Activated naive CD8-positive, alpha-beta T cell treated with anti-CD3 and anti-CD28 coated beads, Interleukin-2, amount 10 ng/mL, durations not matched to agents 7 days and 5 days (primary cell): ENCODE measurements around the gene HNRNPLL. TPM values are rescaled to one million over a fixed set of nuclear protein-coding genes. Genes with fewer than 3 reads are reported as not detected.
"Not testable (repeated sequence)": the region's sequence is repeated elsewhere in the genome, so short reads cannot be mapped to it uniquely, and the experiment has no call there.

Experiments used
- ATAC-seq: fragments of 150-1000 bp; cut with Tn5 transposase; one replicate; pipeline ENCODE4 v1.10.0; 2021; ENCODE audit warnings: low read depth, moderate library complexity
- POLR2A ChIA-PET: fragments of 350-600 bp; sonication (Branson Sonifier 250); formaldehyde crosslinking; loops from one replicate; lab custom pipeline; 2021; ENCODE audit warnings: antibody characterized with exemption; lab: Charles Lee
- DNase-seq: peaks from one replicate; pipeline ENCODE4 v3.0.0; 2021
- H3K27ac Mint-ChIP-seq: one replicate; pipeline ENCODE4 v1.8.0; 2022; ENCODE audit warnings: mild to moderate bottlenecking, mixed read lengths
- H3K27me3 Mint-ChIP-seq: one replicate; pipeline ENCODE4 v1.8.0; 2022; ENCODE audit warnings: mild to moderate bottlenecking, moderate library complexity, mixed read lengths
- H3K36me3 Mint-ChIP-seq: one replicate; pipeline ENCODE4 v1.8.0; 2021; ENCODE audit warnings: mild to moderate bottlenecking, mixed read lengths
- H3K4me1 Mint-ChIP-seq: one replicate; pipeline ENCODE4 v1.8.0; 2021; ENCODE audit warnings: mixed read lengths
- H3K4me3 Mint-ChIP-seq: one replicate; pipeline ENCODE4 v1.8.0; 2022; ENCODE audit warnings: mild to moderate bottlenecking, moderate library complexity, mixed read lengths
- H3K9me3 Mint-ChIP-seq: one replicate; pipeline ENCODE4 v1.8.0; 2021; ENCODE audit warnings: mixed read lengths
- total RNA-seq, 2 experiments: library from RNA; stranded (reverse); gene quantifications; one replicate each; pipeline ENCODE4 v1.2.3, GENCODE V29; 2021

The HNRNPLL gene
- total RNA-seq = 10 to 100 TPM; 50.5 to 63.0 TPM

DNA sequence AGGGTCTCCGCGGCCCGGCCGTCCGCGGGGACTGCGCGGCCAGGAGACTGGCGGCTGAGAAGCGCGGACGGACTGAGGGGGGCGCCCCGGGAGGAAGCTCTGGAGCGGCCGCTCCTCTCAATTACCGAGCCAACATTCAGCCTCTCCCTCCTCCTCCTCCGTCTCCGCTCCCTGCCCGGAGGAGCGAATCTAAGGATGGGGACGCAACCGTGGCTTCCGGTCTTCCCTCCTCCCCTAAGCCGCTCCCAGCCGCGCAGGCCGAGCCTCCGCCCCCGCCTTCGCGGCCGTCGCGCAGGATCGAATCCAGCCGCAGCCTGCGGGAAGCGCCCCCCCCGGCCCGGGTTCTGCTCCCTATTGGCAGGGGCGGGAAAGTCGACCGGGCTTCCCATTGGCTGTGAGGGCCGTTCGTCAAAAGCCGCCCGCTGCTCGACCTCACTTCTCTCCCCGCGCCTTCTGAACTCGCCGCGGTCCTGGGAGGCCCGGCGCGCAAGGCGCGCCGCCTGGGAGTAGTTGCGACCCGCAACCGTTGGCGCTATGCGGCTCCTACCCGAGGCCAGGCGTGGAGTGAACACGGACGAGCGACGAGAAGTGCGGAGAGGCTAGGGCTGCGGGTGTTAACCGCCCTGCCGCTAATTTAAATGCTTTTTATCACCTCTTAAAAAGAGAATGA lies at the start of gene HNRNPLL:
TSS of gene HNRNPLL (minus strand) at position 197 of the 670 bp plus-strand sequence. CDS start 302 bp downstream, outside the sequence.
- H3K9me3 Mint-ChIP-seq = no peaks in the 10 kb centered on the region
- peak within 1 kb of the TSS; percentile 94 for H3K4me3 Mint-ChIP-seq

GRCh38 chr2:38650717-38651116 lies 48.0 kb upstream of the HNRNPLL start:
- DNase-seq = no peak
- ATAC-seq = no peak
- Mint-ChIP-seq H3K9me3 (peaks cover 7% of the 10 kb centered on the region), H3K27ac (no peak overlapping the region), H3K4me1 (peaks cover 46% of the 10 kb centered on the region), H3K4me3 (no peak overlapping the region), H3K36me3 (peaks cover 16% of the 10 kb centered on the region), H3K27me3 (no peaks in the 10 kb centered on the region)
- POLR2A ChIA-PET = interaction anchor here (1.2 to 5.9 kb wide), 3 partner anchors 9 to 69 kb away, joined by 3 to 76 read pairs (median 5); partner anchors contain the start of gene GALM

More for the DNA sequence above, at the start of gene HNRNPLL:
- Mint-ChIP-seq H3K27ac (peak within 1 kb of the TSS; percentile 90), H3K4me1 (peaks cover 40% of the 10 kb centered on the region), H3K36me3 (peaks cover 7% of the 10 kb centered on the region), H3K27me3 (no peaks in the 10 kb centered on the region)
- DNase-seq = peak; percentile 96
- POLR2A ChIA-PET = interaction anchor here (0.6 to 4.7 kb wide), 18 partner anchors 12 to 148 kb away, joined by 3 to 57 read pairs (median 4); partner anchors contain the start of genes GALM and SRSF7
- peak; percentile 86 for ATAC-seq

DNA sequence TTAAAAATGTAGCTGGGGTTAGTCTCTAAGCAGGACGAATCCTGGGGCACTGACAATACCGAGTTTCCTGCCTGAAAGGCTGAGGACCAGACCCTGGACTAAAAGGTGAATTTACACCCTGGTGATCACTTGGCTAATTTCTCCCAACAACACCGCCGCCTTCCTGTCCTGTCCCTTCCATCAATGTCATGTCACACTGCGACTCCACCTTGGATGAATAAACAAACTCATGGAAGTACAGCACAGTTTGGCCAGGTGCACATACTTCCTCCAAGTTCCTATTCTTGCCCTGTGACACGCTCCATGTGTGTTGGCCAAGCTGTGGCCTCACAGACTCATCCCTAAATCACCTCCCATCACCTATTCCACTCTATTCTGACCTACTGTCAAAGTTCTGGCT lies 47.3 kb upstream of the HNRNPLL start:
- H3K9me3 Mint-ChIP-seq = peaks cover 7% of the 10 kb centered on the region
- no peak overlapping the region for H3K27ac Mint-ChIP-seq
- ATAC-seq (no peak), DNase-seq (no peak)
- H3K4me1 Mint-ChIP-seq = peaks cover 43% of the 10 kb centered on the region
- POLR2A ChIA-PET = interaction anchor here (1.6 to 5.9 kb wide), 2 partner anchors 15 to 68 kb away, joined by 5 to 76 read pairs; partner anchors contain the start of gene GALM
- no peak overlapping the region for H3K4me3 Mint-ChIP-seq
- no peaks in the 10 kb centered on the region for H3K27me3 Mint-ChIP-seq
- H3K36me3 Mint-ChIP-seq = peaks cover 16% of the 10 kb centered on the region

- no peak overlapping the region for H3K27ac Mint-ChIP-seq
- no peak for ATAC-seq
- peaks cover 7% of the 10 kb centered on the region for H3K9me3 Mint-ChIP-seq
- no peak overlapping the region for H3K4me3 Mint-ChIP-seq
- POLR2A ChIA-PET = no interaction called here
- peaks cover 40% of the 10 kb centered on the region for H3K4me1 Mint-ChIP-seq
- no peaks in the 10 kb centered on the region for H3K27me3 Mint-ChIP-seq
- DNase-seq = no peak
- H3K36me3 Mint-ChIP-seq = peaks cover 16% of the 10 kb centered on the region
These were observed 46.5 kb upstream of the HNRNPLL start for GRCh38 chr2:38649176-38649728.

DNA sequence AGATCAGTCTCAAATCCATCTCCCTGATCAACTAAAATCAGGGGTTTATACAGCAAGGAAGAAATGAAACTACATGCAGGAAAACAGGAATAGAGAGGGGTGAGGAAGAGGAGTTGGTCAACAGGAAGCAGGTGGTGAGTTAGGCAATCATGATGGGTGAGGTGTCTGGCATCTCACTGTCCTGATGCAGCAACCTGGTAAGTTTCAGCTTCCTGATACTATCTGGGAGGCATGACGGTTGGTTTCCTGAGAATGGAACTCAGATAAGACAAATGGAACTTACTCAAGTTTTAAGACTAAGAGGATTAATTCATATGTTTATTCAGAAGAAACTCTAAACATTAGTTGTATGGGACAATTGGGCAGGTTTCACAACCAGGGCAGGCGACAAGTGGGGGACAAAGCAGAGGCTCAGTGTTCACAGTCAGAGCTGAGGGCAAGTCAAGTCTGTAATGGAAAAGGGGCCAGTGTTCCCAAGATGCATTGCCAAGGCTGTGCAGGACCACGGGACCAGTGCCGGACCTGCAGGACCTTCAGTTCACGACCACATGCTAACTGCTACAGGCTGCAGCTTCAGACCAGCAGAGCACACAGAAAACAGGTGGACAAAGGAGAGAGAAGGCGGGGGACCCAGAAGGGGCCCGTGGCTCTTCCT lies 45.5 kb upstream of the HNRNPLL start:
- no peak for DNase-seq
- peak overlapping the region; percentile 29 for H3K4me3 Mint-ChIP-seq
- H3K36me3 Mint-ChIP-seq = peaks cover 20% of the 10 kb centered on the region
- ATAC-seq = no peak
- H3K27ac Mint-ChIP-seq = peak overlapping the region; percentile 74
- POLR2A ChIA-PET = interaction anchor here (1.0 kb wide), 1 partner anchor 18 kb away, joined by 3 read pairs; the partner anchor contains the start of gene GALM
- peaks cover 35% of the 10 kb centered on the region for H3K4me1 Mint-ChIP-seq
- H3K9me3 Mint-ChIP-seq = peaks cover 7% of the 10 kb centered on the region
- H3K27me3 Mint-ChIP-seq = no peaks in the 10 kb centered on the region

DNA sequence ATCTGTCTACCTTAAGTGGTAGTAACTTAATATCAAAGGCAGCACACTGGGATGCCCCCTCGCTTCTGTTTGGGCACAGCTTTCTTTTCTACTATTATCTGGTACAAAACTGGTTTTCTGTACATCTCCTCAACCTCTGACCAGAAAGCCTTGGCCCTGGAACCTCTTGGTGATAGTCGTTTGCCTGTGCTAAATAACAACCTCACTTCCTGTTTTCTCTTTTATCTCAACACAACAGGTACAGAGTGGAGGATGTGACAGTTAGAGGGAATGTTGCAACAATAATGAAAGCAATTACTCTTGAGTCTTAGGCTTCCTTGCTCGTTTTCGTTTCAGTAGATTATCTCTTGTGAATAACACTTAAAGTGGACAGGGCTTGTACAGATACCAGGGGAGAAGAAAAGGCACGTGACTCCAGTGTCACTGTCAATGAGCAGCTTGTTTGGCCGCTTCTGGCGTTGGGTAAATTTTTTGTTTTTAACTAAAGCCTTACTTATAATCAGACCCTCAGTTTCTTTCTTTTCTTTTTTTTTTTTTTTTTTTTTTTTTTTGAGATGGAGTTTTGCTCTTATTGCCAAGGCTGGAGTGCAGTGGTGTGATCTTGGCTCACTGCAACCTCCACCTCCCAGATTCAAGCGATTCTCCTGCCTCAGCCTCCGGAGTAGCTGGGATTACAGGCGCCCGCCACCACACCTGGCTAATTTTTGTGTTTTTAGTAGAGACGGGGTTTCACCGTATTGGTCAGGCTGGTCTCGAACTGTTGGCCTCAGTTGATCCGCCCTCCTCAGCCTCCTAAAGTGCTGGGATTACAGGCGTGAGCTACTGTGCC lies 41.2 kb upstream of the HNRNPLL start:
- H3K27ac Mint-ChIP-seq = peak overlapping the region; percentile 87
- not testable (repeated sequence) for H3K9me3 Mint-ChIP-seq, DNase-seq, H3K27me3 Mint-ChIP-seq
- peak; percentile 88 for ATAC-seq
- peaks cover 17% of the 10 kb centered on the region for H3K36me3 Mint-ChIP-seq
- POLR2A ChIA-PET = interaction anchor here (1.1 to 1.7 kb wide), 3 partner anchors 9 to 23 kb away, joined by 3 to 9 read pairs (median 7); no protein-coding TSS in a partner anchor
- peak overlapping the region; percentile 75 for H3K4me3 Mint-ChIP-seq
- H3K4me1 Mint-ChIP-seq = peaks cover 33% of the 10 kb centered on the region

DNA sequence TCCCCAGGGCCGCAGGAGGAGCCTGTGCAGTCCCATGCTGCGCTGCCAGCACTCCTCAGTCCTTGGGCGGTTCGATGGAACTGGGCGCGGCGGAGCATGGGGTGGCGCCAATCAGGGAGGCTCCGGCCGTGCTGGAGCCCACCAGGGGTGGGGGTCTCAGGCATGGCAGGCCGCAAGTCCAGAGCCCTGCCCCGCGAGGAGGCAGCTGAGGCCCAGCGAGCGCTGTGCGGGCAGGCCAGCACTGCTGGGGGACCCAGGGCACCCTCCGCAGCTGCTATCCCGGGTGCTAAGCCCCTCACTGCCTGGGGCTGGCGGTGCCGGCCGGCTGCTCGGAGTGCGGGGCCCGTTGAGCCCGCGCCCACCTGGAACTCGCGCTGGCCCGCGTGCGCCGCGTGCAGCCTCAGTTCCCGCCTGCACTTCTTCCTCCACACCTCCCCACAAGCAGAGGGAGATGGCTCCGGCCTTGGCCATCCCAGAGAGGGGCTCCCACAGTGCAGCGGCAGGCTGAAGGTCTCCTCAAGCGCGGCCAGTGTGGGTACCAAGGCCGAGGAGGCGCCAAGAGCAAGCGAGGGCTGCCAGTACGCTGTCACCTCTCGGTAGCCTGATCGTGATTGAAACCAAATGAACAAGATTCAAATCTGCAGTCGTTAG lies 40.4 kb upstream of the HNRNPLL start:
- no peaks in the 10 kb centered on the region for H3K27me3 Mint-ChIP-seq
- no peak for ATAC-seq
- POLR2A ChIA-PET = interaction anchor here (1.7 to 2.2 kb wide), 2 partner anchors 9 to 24 kb away, joined by 6 to 9 read pairs; no protein-coding TSS in a partner anchor
- H3K4me1 Mint-ChIP-seq = peaks cover 28% of the 10 kb centered on the region
- peaks cover 12% of the 10 kb centered on the region for H3K36me3 Mint-ChIP-seq
- peaks cover 5% of the 10 kb centered on the region for H3K9me3 Mint-ChIP-seq
- no peak overlapping the region for H3K4me3 Mint-ChIP-seq
- no peak for DNase-seq
- H3K27ac Mint-ChIP-seq = peak overlapping the region; percentile 87

DNA sequence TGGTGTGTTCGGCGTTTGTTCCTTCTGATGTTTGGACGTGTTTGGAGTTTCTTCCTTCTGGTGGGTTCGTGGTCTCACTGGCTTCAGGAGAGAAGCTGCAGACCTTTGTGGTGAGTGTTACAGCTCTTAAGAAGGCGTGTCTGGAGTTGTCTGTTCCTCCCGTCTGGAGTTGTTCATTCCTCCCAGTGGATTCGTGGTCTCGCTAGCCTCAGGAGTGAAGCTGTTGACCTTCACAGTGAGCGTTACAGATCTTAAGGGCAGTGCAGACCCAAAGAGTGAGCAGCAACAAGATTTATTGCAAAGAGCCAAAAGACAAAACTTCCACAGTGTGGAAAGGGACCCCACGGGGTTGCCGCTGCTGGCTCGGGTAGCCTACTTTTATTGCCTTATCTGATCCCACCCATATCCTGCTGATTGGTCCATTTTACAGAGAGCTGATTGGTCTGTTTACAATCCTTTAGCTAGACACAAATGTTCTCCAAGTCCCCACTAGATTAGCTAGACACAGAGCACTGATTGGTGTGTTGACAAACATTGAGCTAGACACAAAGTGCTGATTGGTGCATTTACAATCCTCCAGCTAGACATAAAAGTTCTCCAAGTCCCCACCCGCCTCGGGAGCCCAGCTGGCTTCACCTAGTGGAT lies 39.8 kb upstream of the HNRNPLL start:
- POLR2A ChIA-PET = interaction anchor here (1.0 to 2.2 kb wide), 3 partner anchors 8 to 25 kb away, joined by 3 to 6 read pairs (median 4); partner anchors contain the start of gene GALM

GRCh38 chr2:38636069-38636468 lies 33.3 kb upstream of the HNRNPLL start:
- no peak for ATAC-seq
- H3K4me3 Mint-ChIP-seq = no peak overlapping the region
- POLR2A ChIA-PET = no interaction called here
- peaks cover 6% of the 10 kb centered on the region for H3K9me3 Mint-ChIP-seq
- peaks cover 6% of the 10 kb centered on the region for H3K36me3 Mint-ChIP-seq
- no peak for DNase-seq
- peaks cover 27% of the 10 kb centered on the region for H3K4me1 Mint-ChIP-seq
- no peaks in the 10 kb centered on the region for H3K27me3 Mint-ChIP-seq
- no peak overlapping the region for H3K27ac Mint-ChIP-seq

More for the DNA sequence above, 39.8 kb upstream of the HNRNPLL start:
- H3K9me3 Mint-ChIP-seq, H3K36me3 Mint-ChIP-seq, ATAC-seq, H3K4me3 Mint-ChIP-seq, H3K27me3 Mint-ChIP-seq, DNase-seq: not testable (repeated sequence)
- peaks cover 22% of the 10 kb centered on the region for H3K4me1 Mint-ChIP-seq
- peak overlapping the region; percentile 63 for H3K27ac Mint-ChIP-seq

DNA sequence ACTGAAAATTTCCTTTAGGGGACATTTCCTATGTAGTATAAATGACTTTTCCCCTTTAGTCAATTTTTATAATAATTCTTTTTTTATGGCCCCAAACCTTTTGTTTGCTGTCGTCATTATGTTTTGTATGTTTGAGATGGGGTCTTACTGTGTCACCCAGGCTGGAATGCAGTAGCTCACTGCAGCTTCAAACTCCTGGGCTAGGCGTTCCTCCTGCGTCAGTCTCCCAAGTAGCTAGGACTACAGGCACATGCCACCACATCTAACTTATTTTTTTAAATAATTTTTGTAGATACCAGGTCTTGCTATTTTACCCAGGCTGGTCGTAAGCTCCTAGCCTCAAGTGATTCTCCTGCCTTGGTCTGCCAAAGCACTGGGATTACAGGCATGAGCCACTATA lies 32.4 kb upstream of the HNRNPLL start:
- Mint-ChIP-seq H3K36me3 (peaks cover 6% of the 10 kb centered on the region), H3K4me1 (peaks cover 27% of the 10 kb centered on the region), H3K27me3 (no peaks in the 10 kb centered on the region), H3K9me3 (peaks cover 6% of the 10 kb centered on the region), H3K4me3 (no peak overlapping the region), H3K27ac (no peak overlapping the region)
- DNase-seq (no peak), ATAC-seq (no peak)
- POLR2A ChIA-PET = interaction anchor here (0.7 kb wide), 1 partner anchor 31 kb away, joined by 4 read pairs; no protein-coding TSS in a partner anchor

GRCh38 chr2:38634684-38635083 lies 32.0 kb upstream of the HNRNPLL start:
- peaks cover 8% of the 10 kb centered on the region for H3K36me3 Mint-ChIP-seq
- H3K27ac Mint-ChIP-seq = no peak overlapping the region
- no peaks in the 10 kb centered on the region for H3K27me3 Mint-ChIP-seq
- H3K9me3 Mint-ChIP-seq = peaks cover 6% of the 10 kb centered on the region
- DNase-seq (no peak), ATAC-seq (peak; percentile 68)
- POLR2A ChIA-PET = interaction anchor here (0.7 kb wide), 2 partner anchors 32 to 37 kb away, joined by 4 read pairs; no protein-coding TSS in a partner anchor
- peak overlapping the region; percentile 25 for H3K4me3 Mint-ChIP-seq
- peaks cover 25% of the 10 kb centered on the region for H3K4me1 Mint-ChIP-seq

DNA sequence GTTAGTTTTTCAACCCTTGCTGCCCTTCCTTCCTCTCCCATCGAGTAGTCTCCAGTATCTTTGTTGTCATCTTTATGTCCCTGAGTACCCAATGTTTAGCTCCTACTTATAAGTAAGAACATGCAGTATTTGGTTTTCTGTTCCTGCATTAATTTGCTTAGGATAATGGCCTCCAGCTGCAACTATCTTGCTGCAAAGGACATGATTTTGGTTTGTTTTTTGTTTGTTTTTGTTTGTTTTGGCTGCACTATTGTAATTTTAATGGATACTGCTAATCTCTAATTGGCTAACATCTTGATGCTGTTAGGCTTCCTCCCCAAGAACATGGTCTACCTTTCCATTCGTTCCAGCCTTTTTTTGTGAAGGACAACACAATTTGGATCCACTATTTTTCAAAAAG lies 31.2 kb upstream of the HNRNPLL start:
- no peak for ATAC-seq

More for the DNA sequence above, 31.2 kb upstream of the HNRNPLL start:
- peaks cover 6% of the 10 kb centered on the region for H3K9me3 Mint-ChIP-seq
- DNase-seq = no peak
- peaks cover 8% of the 10 kb centered on the region for H3K36me3 Mint-ChIP-seq
- peak overlapping the region; percentile 25 for H3K4me3 Mint-ChIP-seq
- POLR2A ChIA-PET = no interaction called here
- H3K4me1 Mint-ChIP-seq = peaks cover 25% of the 10 kb centered on the region
- H3K27ac Mint-ChIP-seq = no peak overlapping the region
- H3K27me3 Mint-ChIP-seq = no peaks in the 10 kb centered on the region
